CD4-positive, CD25-positive, alpha-beta regulatory T cell (primary cell): ENCODE data around the gene HLA-DPA1. TPM values are rescaled to one million over a fixed set of nuclear protein-coding genes. Genes with fewer than 3 reads are reported as not detected.
A peak's percentile ranks its signal among the peaks of the same experiment; 100 is the strongest.

Experiments
- ATAC-seq, 2 donors: fragments of 150-1000 bp; cut with Tn5 transposase; one replicate each; pipeline ENCODE4 v1.10.0; 2021; ENCODE audit warnings: low read depth in 2 of 2, moderate number of reproducible peaks in 2 of 2, moderate library complexity in 1 of 2
- DNase-seq, 3 donors: peaks; one replicate each; pipeline versions ENCODE4 v3.0.0 to v3.0.0-alpha.2; 2012 to 2022; ENCODE audit warnings: mixed read lengths in 1 of 3
- H3K27ac ChIP-seq: one replicate; pipeline ENCODE4 v1.7.0; 2013; ENCODE audit warnings: mild to moderate bottlenecking, low read length; ENCODE audit not compliant: insufficient read depth, poor library complexity, severe bottlenecking
- H3K27me3 ChIP-seq: one replicate; pipeline ENCODE4 v1.7.0; 2013; ENCODE audit warnings: low read length; ENCODE audit not compliant: control insufficient read depth, insufficient read depth
- H3K36me3 ChIP-seq: one replicate; pipeline ENCODE4 v1.7.0; 2013; ENCODE audit warnings: mild to moderate bottlenecking, low read length, moderate library complexity; ENCODE audit not compliant: control insufficient read depth, insufficient read depth
- H3K4me1 ChIP-seq: 2 replicates; pipeline ENCODE4 v1.7.0; 2013; ENCODE audit warnings: mild to moderate bottlenecking, low read length; ENCODE audit not compliant: insufficient read depth, control insufficient read depth, poor library complexity, severe bottlenecking
- H3K4me3 ChIP-seq: one replicate; pipeline ENCODE4 v1.7.0; 2013; ENCODE audit warnings: low read depth, mild to moderate bottlenecking, low read length, moderate library complexity
- H3K9me3 ChIP-seq, 2 experiments: 1 replicate in 1 of 2; 2 replicates in 1 of 2; pipeline ENCODE4 v1.7.0; 2013; ENCODE audit warnings: low read length in 2 of 2, mild to moderate bottlenecking in 1 of 2, moderate library complexity in 1 of 2; ENCODE audit not compliant: control insufficient read depth in 2 of 2
- H3K27ac Mint-ChIP-seq, 3 donors: one replicate each; pipeline ENCODE4 v1.8.0; 2020 to 2022; ENCODE audit warnings: mild to moderate bottlenecking in 3 of 3, mixed read lengths in 3 of 3, moderate library complexity in 2 of 3
- H3K27me3 Mint-ChIP-seq: one replicate; pipeline ENCODE4 v1.8.0; 2022; ENCODE audit warnings: mild to moderate bottlenecking, mixed read lengths
- H3K36me3 Mint-ChIP-seq: one replicate; pipeline ENCODE4 v1.8.0; 2020; ENCODE audit warnings: mixed read lengths
- H3K4me1 Mint-ChIP-seq, 4 donors: one replicate each; pipeline ENCODE4 v1.8.0; 2020 to 2022; ENCODE audit warnings: mixed read lengths in 4 of 4, mild to moderate bottlenecking in 1 of 4
- H3K4me3 Mint-ChIP-seq, 4 donors: one replicate each; pipeline ENCODE4 v1.8.0; 2020 to 2022; ENCODE audit warnings: mild to moderate bottlenecking in 4 of 4, mixed read lengths in 4 of 4, moderate library complexity in 3 of 4
- H3K9me3 Mint-ChIP-seq, 7 donors: one replicate each; pipeline ENCODE4 v1.8.0; 2020 to 2022; ENCODE audit warnings: mixed read lengths in 7 of 7, mild to moderate bottlenecking in 3 of 7, moderate library complexity in 2 of 7
- polyA plus RNA-seq, 4 donors: library from polyadenylated mRNA; unstranded; fragments of 300-500 nt; fragmentation: Illumina TruSeq; gene quantifications; one replicate each; pipeline ENCODE4 v1.2.3, GENCODE V29; 2021
- total RNA-seq: library from RNA; stranded (reverse); gene quantifications from one replicate; pipeline ENCODE4 v1.2.3, GENCODE V29; 2022

The HLA-DPA1 gene
- total and polyA plus RNA-seq, 5 donors from 2014 or later = 97.9 to 292 (median 178) TPM

GRCh38 chr6:33088931-33089620, 15.6 kb upstream of the HLA-DPA1 start:
- H3K27ac ChIP-seq = no peak overlapping the region
- H3K9me3 Mint-ChIP-seq = peaks cover 0 to 2% (median 0%) of the 10 kb centered on the region in 7 donors
- H3K27me3 Mint-ChIP-seq = no peaks in the 10 kb centered on the region
- no peak overlapping the region for H3K4me3 ChIP-seq
- peaks cover 0 to 5% (median 5%) of the 10 kb centered on the region in 4 donors for H3K4me1 Mint-ChIP-seq
- peaks cover 3% of the 10 kb centered on the region for H3K27me3 ChIP-seq
- DNase-seq (no peak), ATAC-seq (no peak)
- no peak overlapping the region for H3K4me3 Mint-ChIP-seq
- peaks cover 30% of the 10 kb centered on the region for H3K36me3 ChIP-seq
- H3K36me3 Mint-ChIP-seq = peaks cover 5% of the 10 kb centered on the region
- H3K9me3 ChIP-seq = no peaks in the 10 kb centered on the region
- H3K4me1 ChIP-seq = no peaks in the 10 kb centered on the region
- H3K27ac Mint-ChIP-seq = no peak overlapping the region

- no peak for ATAC-seq
- no peaks in the 10 kb centered on the region for H3K27me3 Mint-ChIP-seq
- H3K36me3 Mint-ChIP-seq = peaks cover 6% of the 10 kb centered on the region
- peaks cover 0 to 2% (median 0%) of the 10 kb centered on the region in 7 donors for H3K9me3 Mint-ChIP-seq
- H3K27ac Mint-ChIP-seq = peak overlapping the region in 2 of 3 donors; percentile 1 to 41
- Histone ChIP-seq H3K36me3 (peaks cover 31% of the 10 kb centered on the region), H3K4me1 (no peaks in the 10 kb centered on the region), H3K27ac (no peak overlapping the region), H3K27me3 (peaks cover 3% of the 10 kb centered on the region), H3K9me3 (no peaks in the 10 kb centered on the region), H3K4me3 (no peak overlapping the region)
- DNase-seq = no peak
- H3K4me1 Mint-ChIP-seq = peaks cover 0 to 5% (median 5%) of the 10 kb centered on the region in 4 donors
- H3K4me3 Mint-ChIP-seq = no peak overlapping the region
Measured at GRCh38 chr6:33088258-33088930, 14.9 kb upstream of the HLA-DPA1 start.

DNA sequence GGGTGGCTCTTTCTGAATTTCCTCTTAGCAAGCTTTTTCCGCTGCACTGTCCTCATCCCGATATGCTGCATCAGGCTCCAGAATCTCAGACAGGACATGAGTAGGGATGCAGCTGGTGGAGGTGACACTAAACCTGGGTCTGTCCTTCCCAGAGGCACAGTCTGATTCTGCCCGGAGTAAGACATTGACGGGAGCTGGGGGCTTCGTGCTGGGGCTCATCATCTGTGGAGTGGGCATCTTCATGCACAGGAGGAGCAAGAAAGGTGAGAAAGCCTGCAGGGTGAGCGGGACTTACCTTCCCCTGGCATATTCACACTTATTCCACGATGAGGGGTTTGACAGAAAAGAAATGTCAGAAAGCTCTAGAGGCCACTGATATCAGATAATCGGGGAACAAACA, 12.2 kb upstream of the HLA-DPA1 start:
- ATAC-seq = no peak
- Mint-ChIP-seq H3K9me3 (peaks cover 0 to 2% (median 0%) of the 10 kb centered on the region in 7 donors), H3K27ac (peak overlapping the region in 1 of 3 donors; percentile 2), H3K27me3 (no peaks in the 10 kb centered on the region), H3K4me1 (peaks cover 4 to 16% (median 8%) of the 10 kb centered on the region in 4 donors), H3K36me3 (peaks cover 6% of the 10 kb centered on the region), H3K4me3 (no peak overlapping the region)
- H3K4me1 ChIP-seq = no peaks in the 10 kb centered on the region
- H3K36me3 ChIP-seq = peaks cover 37% of the 10 kb centered on the region
- DNase-seq = no peak
- no peak overlapping the region for H3K4me3 ChIP-seq
- H3K9me3 ChIP-seq = no peaks in the 10 kb centered on the region
- no peak overlapping the region for H3K27ac ChIP-seq
- no peaks in the 10 kb centered on the region for H3K27me3 ChIP-seq

GRCh38 chr6:33082702-33083101, 9.3 kb upstream of the HLA-DPA1 start:
- Mint-ChIP-seq H3K4me3 (peak overlapping the region in 1 of 4 donors; percentile 61), H3K36me3 (peaks cover 6% of the 10 kb centered on the region), H3K9me3 (no peaks in the 10 kb centered on the region), H3K27ac (peak overlapping the region in 1 of 3 donors; percentile 5), H3K27me3 (no peaks in the 10 kb centered on the region), H3K4me1 (peaks cover 0 to 33% (median 19%) of the 10 kb centered on the region in 4 donors)
- Histone ChIP-seq H3K4me3 (no peak overlapping the region), H3K36me3 (peaks cover 37% of the 10 kb centered on the region), H3K9me3 (no peaks in the 10 kb centered on the region), H3K27ac (no peak overlapping the region), H3K27me3 (no peaks in the 10 kb centered on the region), H3K4me1 (peaks cover 16% of the 10 kb centered on the region)
- no peak for ATAC-seq
- peak in 1 of 3 donors; percentile 45 for DNase-seq

GRCh38 chr6:33081098-33081824, 7.8 kb upstream of the HLA-DPA1 start:
- Mint-ChIP-seq H3K27me3 (no peaks in the 10 kb centered on the region), H3K4me1 (peaks cover 0 to 36% (median 29%) of the 10 kb centered on the region in 4 donors), H3K36me3 (peaks cover 6% of the 10 kb centered on the region), H3K4me3 (peak overlapping the region in 3 of 4 donors; percentile 26 to 61 (median 53)), H3K9me3 (no peaks in the 10 kb centered on the region), H3K27ac (peak overlapping the region in 1 of 3 donors; percentile 59)
- no peaks in the 10 kb centered on the region for H3K9me3 ChIP-seq
- DNase-seq = no peak
- no peak overlapping the region for H3K4me3 ChIP-seq
- no peak overlapping the region for H3K27ac ChIP-seq
- no peaks in the 10 kb centered on the region for H3K27me3 ChIP-seq
- peaks cover 28% of the 10 kb centered on the region for H3K36me3 ChIP-seq
- H3K4me1 ChIP-seq = peaks cover 22% of the 10 kb centered on the region
- no peak for ATAC-seq

DNA sequence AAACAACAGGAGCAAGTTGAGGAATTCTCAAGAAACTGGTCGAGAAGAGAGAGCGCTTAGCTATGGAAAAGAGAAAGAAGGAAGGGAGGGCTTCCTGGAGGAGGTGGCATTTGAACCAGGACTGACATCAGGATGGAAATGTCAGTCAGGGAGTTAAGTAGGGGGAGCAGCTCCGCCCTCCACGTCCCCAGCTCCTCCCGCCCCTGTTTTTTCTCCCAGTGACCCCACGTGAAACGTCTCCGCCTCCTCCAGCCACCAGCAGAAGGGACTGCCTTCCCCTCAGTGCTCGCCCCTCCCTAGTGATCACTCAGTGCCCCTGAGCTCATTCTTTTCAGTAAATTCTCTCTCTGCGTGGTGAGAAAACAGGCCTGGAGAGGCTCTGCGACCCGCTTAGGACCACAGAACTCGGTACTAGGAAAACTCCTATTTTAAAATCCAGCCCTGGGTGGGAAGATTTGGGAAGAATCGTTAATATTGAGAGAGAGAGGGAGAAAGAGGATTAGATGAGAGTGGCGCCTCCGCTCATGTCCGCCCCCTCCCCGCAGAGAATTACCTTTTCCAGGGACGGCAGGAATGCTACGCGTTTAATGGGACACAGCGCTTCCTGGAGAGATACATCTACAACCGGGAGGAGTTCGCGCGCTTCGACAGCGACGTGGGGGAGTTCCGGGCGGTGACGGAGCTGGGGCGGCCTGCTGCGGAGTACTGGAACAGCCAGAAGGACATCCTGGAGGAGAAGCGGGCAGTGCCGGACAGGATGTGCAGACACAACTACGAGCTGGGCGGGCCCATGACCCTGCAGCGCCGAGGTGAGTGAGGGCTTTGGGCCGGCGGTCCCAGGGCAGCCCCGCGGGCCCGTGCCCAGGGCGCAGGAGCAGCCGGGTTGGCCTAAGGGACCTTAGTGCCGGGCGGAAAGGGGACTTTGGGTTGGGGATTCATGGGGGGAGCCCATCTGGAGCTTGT, 7.0 kb upstream of the HLA-DPA1 start:
- DNase-seq (no peak), ATAC-seq (no peak)
- Mint-ChIP-seq H3K27me3 (no peaks in the 10 kb centered on the region), H3K4me3 (peak overlapping the region in 2 of 4 donors; percentile 41 to 68), H3K36me3 (peaks cover 6% of the 10 kb centered on the region), H3K9me3 (no peaks in the 10 kb centered on the region), H3K27ac (peak overlapping the region in 1 of 3 donors; percentile 33), H3K4me1 (peaks cover 4 to 41% (median 33%) of the 10 kb centered on the region in 4 donors)
- Histone ChIP-seq H3K4me3 (no peak overlapping the region), H3K27ac (no peak overlapping the region), H3K36me3 (peaks cover 19% of the 10 kb centered on the region), H3K4me1 (peaks cover 28% of the 10 kb centered on the region), H3K9me3 (no peaks in the 10 kb centered on the region), H3K27me3 (no peaks in the 10 kb centered on the region)

- Histone ChIP-seq H3K27me3 (no peaks in the 10 kb centered on the region), H3K36me3 (peaks cover 12% of the 10 kb centered on the region), H3K4me3 (no peak overlapping the region), H3K4me1 (peaks cover 32% of the 10 kb centered on the region), H3K9me3 (no peaks in the 10 kb centered on the region), H3K27ac (no peak overlapping the region)
- Mint-ChIP-seq H3K9me3 (no peaks in the 10 kb centered on the region), H3K4me1 (peaks cover 5 to 44% (median 37%) of the 10 kb centered on the region in 4 donors), H3K36me3 (peaks cover 6% of the 10 kb centered on the region), H3K27me3 (no peaks in the 10 kb centered on the region), H3K4me3 (peak overlapping the region in 2 of 4 donors; percentile 18 to 91), H3K27ac (peak overlapping the region in 2 of 3 donors; percentile 10 to 33)
- ATAC-seq = no peak
- DNase-seq = no peak
Measured at GRCh38 chr6:33079580-33079979, 6.1 kb upstream of the HLA-DPA1 start.
